CD14-positive monocyte (primary cell): ENCODE measurements around the gene MAD1L1. TPM values are rescaled to one million over a fixed set of nuclear protein-coding genes. Genes with fewer than 3 reads are reported as not detected.

ENCODE experiments used
- DNase-seq, 3 donors: peaks; one replicate each; pipeline ENCODE4 v3.0.0-alpha.2; 2011 to 2022
- H2AFZ ChIP-seq: 2 replicates; pipeline ENCODE4 v1.6.0; 2012; ENCODE audit warnings: mild to moderate bottlenecking, low read depth, low read length, inconsistent platforms; ENCODE audit not compliant: insufficient read depth, poor library complexity, severe bottlenecking
- H3K27ac ChIP-seq, 2 donors: 1 replicate in 1 of 2; 2 replicates in 1 of 2; pipeline ENCODE4 v1.5.1; 2012 to 2013; ENCODE audit warnings: low read length in 2 of 2, control low read depth in 1 of 2, inconsistent platforms in 1 of 2, low read depth in 1 of 2, mild to moderate bottlenecking in 1 of 2
- H3K27me3 ChIP-seq, 2 donors: one replicate each; pipeline versions ENCODE4 v1.6.0 to v1.6.1; 2011 to 2013; ENCODE audit warnings: low read length in 2 of 2; ENCODE audit not compliant: control insufficient read depth in 2 of 2, insufficient read depth in 2 of 2
- H3K36me3 ChIP-seq, 2 donors: replicated peaks in 1 of 2; 1 replicate in 1 of 2; 2 replicates in 1 of 2; pipeline versions ENCODE4 v1.5.1 to v1.6.1; 2012 to 2013; ENCODE audit warnings: low read length in 2 of 2, control low read depth in 1 of 2, inconsistent platforms in 1 of 2, mild to moderate bottlenecking in 1 of 2; ENCODE audit not compliant: insufficient read depth in 2 of 2, control insufficient read depth in 1 of 2
- H3K4me1 ChIP-seq, 2 donors: 1 replicate in 1 of 2; 2 replicates in 1 of 2; pipeline versions ENCODE4 v1.5.1 to v1.6.1; 2012 to 2013; ENCODE audit warnings: low read length in 2 of 2, control low read depth in 1 of 2, inconsistent platforms in 1 of 2, mild to moderate bottlenecking in 1 of 2, moderate library complexity in 1 of 2; ENCODE audit not compliant: insufficient read depth in 2 of 2, control insufficient read depth in 1 of 2
- H3K4me2 ChIP-seq: replicated peaks from 2 replicates; pipeline ENCODE3; 2012; ENCODE audit warnings: low read length, moderate library complexity, mild to moderate bottlenecking; ENCODE audit not compliant: poor library complexity, severe bottlenecking; ENCODE audit errors: extremely low read depth
- H3K4me3 ChIP-seq, 3 experiments: fragments of 200-600 bp in 1 of 3; sonication (generic) in 1 of 3; replicated peaks in 1 of 3; 1 replicate in 2 of 3; 2 replicates in 1 of 3; pipeline ENCODE4 v1.5.1; 2011 to 2013; ENCODE audit warnings: low read length in 3 of 3, mild to moderate bottlenecking in 3 of 3, control low read depth in 2 of 3, low read depth in 2 of 3, inconsistent platforms in 1 of 3, moderate library complexity in 1 of 3
- H3K79me2 ChIP-seq: 2 replicates; pipeline ENCODE4 v1.6.0; 2012; ENCODE audit warnings: mild to moderate bottlenecking, control low read depth, inconsistent platforms, low read length, moderate library complexity; ENCODE audit not compliant: insufficient read depth
- H3K9ac ChIP-seq: 2 replicates; pipeline ENCODE4 v1.6.0; 2017; ENCODE audit warnings: low read length, mild to moderate bottlenecking; ENCODE audit not compliant: insufficient read depth, poor library complexity, severe bottlenecking
- H3K9me3 ChIP-seq, 2 donors: replicated peaks in 1 of 2; 1 replicate in 1 of 2; 2 replicates in 1 of 2; pipeline versions ENCODE4 v1.5.1 to v1.6.1; 2012 to 2013; ENCODE audit warnings: low read length in 2 of 2, control low read depth in 1 of 2; ENCODE audit not compliant: control insufficient read depth in 1 of 2, insufficient read depth in 1 of 2
- H4K20me1 ChIP-seq: 2 replicates; pipeline ENCODE4 v1.6.0; 2012; ENCODE audit warnings: mild to moderate bottlenecking, low read length, control low read depth, moderate library complexity; ENCODE audit not compliant: insufficient read depth
- H3K27ac Mint-ChIP-seq, 7 donors: one replicate each; pipeline ENCODE4 v1.8.0; 2020; ENCODE audit warnings: mild to moderate bottlenecking in 7 of 7, mixed read lengths in 7 of 7, moderate library complexity in 6 of 7, inconsistent platforms in 2 of 7
- H3K27me3 Mint-ChIP-seq, 3 donors: one replicate each; pipeline ENCODE4 v1.8.0; 2021 to 2022; ENCODE audit warnings: low read depth in 3 of 3, mild to moderate bottlenecking in 3 of 3, mixed read lengths in 3 of 3, moderate library complexity in 3 of 3, inconsistent platforms in 1 of 3
- H3K36me3 Mint-ChIP-seq, 2 donors: one replicate each; pipeline ENCODE4 v1.8.0; 2020; ENCODE audit warnings: mixed read lengths in 2 of 2, inconsistent platforms in 1 of 2, mild to moderate bottlenecking in 1 of 2
- H3K4me1 Mint-ChIP-seq: one replicate; pipeline ENCODE4 v1.8.0; 2020; ENCODE audit warnings: mild to moderate bottlenecking, mixed read lengths
- H3K4me3 Mint-ChIP-seq, 2 donors: one replicate each; pipeline ENCODE4 v1.8.0; 2020; ENCODE audit warnings: mild to moderate bottlenecking in 2 of 2, mixed read lengths in 2 of 2, moderate library complexity in 1 of 2
- H3K9me3 Mint-ChIP-seq, 7 donors: one replicate each; pipeline ENCODE4 v1.8.0; 2020 to 2022; ENCODE audit warnings: mixed read lengths in 7 of 7, mild to moderate bottlenecking in 6 of 7, moderate library complexity in 6 of 7, inconsistent platforms in 2 of 7
- CTCF ChIP-seq: fragments of 200-600 bp; IDR thresholded peaks from one replicate; pipeline ENCODE4 v1.8.0; 2022; ENCODE audit warnings: antibody characterized with exemption, mild to moderate bottlenecking
- whole genome bisulfite sequencing: methylation state at CpG from one replicate; pipeline ENCODE4 v1.1.5; 2013; ENCODE audit warnings: missing lambda C conversion rate; ENCODE audit not compliant: insufficient coverage; 5-methylcytosine and 5-hydroxymethylcytosine counted together
- intact Hi-C, 2 donors: fragments of 100-400 bp; cut with micrococcal nuclease; formaldehyde crosslinking; loops; one replicate each; pipeline versions ENCODE4 v1.15.0 to v1.15.1; 2023
- polyA plus RNA-seq, 3 donors: library from polyadenylated mRNA; depleted of rRNA in 1 of 3; unstranded in 2 of 3; stranded (reverse) in 1 of 3; fragments of 300-500 nt in 2 of 3; fragments of >200 nt in 1 of 3; fragmentation: Illumina TruSeq in 2 of 3; gene quantifications; 1 replicate in 2 of 3; 2 replicates in 1 of 3; pipeline ENCODE4 v1.2.3, GENCODE V29; 2012 to 2021

MAD1L1 gene
- polyA plus RNA-seq, 3 donors, result 22.0 to 39.4 (median 33.2) TPM

DNA sequence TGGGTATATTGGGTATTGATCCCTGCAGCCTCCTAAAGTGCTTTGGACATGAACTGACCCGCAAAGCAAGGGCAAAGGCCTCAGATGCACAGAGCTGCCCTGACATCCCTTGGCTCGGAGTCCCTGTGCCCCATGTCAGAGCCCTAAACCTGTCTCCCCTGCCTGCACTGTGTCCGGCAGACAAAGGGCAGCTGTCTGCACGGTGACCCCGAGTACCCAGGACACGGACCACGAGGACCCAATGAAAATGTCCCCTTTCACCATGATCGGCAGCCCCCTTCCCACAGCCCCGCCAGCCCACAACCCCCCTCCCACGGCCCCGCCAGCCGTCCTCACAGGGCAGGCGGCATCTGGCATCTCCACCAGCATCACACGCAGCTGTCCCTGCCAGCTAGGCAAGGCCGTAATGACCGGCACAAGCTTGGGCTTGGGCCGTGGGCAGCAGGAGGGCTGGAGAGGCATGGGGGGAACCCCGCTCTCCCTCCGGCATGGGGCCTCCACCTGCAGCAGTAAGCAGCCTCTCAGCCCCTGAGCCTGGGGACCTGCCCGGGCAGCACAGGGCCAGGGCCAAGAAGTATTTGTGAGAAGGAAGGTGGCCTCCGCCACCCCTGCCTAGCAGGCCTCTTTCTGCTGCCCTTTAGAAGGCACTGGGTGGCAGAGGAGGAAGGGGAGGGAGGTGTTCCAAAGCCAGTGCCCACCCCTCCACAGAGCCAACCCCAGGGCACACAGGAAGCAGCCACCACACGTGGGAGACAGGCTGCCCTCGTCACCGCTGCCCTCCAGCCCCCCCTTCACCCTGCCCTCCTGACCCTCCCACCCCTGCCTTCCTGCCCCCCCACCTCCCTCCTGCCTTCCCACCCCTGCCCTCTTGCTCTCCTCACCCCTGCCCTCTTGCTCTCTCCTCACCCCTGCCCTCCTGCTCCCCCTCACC is 19.4 kb upstream of the MAD1L1 start:
- Histone ChIP-seq H3K4me3 (no peak overlapping the region), H3K4me1 (peaks cover 19 to 21% of the 10 kb centered on the region in 2 donors), H3K27me3 (no peaks in the 10 kb centered on the region), H3K9ac (no peak overlapping the region), H3K9me3 (no peaks in the 10 kb centered on the region), H2AFZ (no peak overlapping the region), H3K79me2 (no peaks in the 10 kb centered on the region), H3K36me3 (peaks cover 30 to 40% of the 10 kb centered on the region in 2 donors), H4K20me1 (no peaks in the 10 kb centered on the region), H3K4me2 (no peak overlapping the region), H3K27ac (no peak overlapping the region)
- WGBS, result 66% methylated on average over 13 of the region's 24 CpGs
- intact Hi-C loops, result no loop called here
- Mint-ChIP-seq H3K27ac (peak overlapping the region in 1 of 7 donors; percentile 35), H3K36me3 (peaks cover 39 to 43% of the 10 kb centered on the region in 2 donors), H3K4me3 (no peak overlapping the region), H3K27me3 (peaks cover 0 to 2% (median 0%) of the 10 kb centered on the region in 3 donors), H3K4me1 (peaks cover 25% of the 10 kb centered on the region), H3K9me3 (no peaks in the 10 kb centered on the region)
- TF ChIP-seq CTCF, result no peak
- no peak for DNase-seq

DNA sequence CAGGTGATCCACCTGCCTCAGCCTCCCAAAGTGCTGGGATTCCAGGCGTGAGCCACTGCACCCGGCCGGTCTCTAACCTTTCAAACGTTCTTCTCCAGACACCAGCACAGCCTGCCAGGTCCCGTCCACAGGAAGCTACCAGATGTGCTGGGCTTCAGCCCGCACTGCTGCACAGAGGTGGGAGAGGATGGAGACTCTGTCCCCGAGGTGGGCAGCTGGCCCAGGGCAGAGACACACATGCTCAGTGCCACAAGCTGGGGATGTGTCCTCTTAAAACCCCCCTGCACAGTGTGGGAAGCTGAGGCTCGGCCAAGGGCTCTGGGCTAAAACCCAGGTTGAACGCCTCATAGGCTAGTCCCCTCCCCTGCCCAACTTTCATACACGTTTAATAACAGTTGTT is 18.6 kb upstream of the MAD1L1 start:
- H3K27ac Mint-ChIP-seq, result peak overlapping the region in 1 of 7 donors; percentile 83
- H3K4me3 Mint-ChIP-seq, result no peak overlapping the region
- 100% methylated on average over 1 of the region's 10 CpGs for WGBS
- Histone ChIP-seq H3K9me3 (no peaks in the 10 kb centered on the region), H3K4me2 (no peak overlapping the region), H3K36me3 (peaks cover 23 to 33% of the 10 kb centered on the region in 2 donors), H3K27ac (no peak overlapping the region), H3K9ac (no peak overlapping the region), H3K79me2 (no peaks in the 10 kb centered on the region), H3K4me3 (no peak overlapping the region), H3K27me3 (no peaks in the 10 kb centered on the region), H4K20me1 (no peaks in the 10 kb centered on the region), H2AFZ (no peak overlapping the region), H3K4me1 (peaks cover 26 to 28% of the 10 kb centered on the region in 2 donors)
- no peak for TF ChIP-seq CTCF
- H3K4me1 Mint-ChIP-seq, result peaks cover 31% of the 10 kb centered on the region
- no peaks in the 10 kb centered on the region for H3K27me3 Mint-ChIP-seq
- intact Hi-C loops, result no loop called here
- H3K36me3 Mint-ChIP-seq, result peaks cover 35 to 37% of the 10 kb centered on the region in 2 donors
- DNase-seq, result no peak
- no peaks in the 10 kb centered on the region for H3K9me3 Mint-ChIP-seq
